ENCODE results near the gene IGFL2. TPM values are rescaled to one million over a fixed set of nuclear protein-coding genes. Genes with fewer than 3 reads are reported as not detected.

The IGFL2 gene
- polyA plus RNA-seq, 3 donors: not detected

DNA sequence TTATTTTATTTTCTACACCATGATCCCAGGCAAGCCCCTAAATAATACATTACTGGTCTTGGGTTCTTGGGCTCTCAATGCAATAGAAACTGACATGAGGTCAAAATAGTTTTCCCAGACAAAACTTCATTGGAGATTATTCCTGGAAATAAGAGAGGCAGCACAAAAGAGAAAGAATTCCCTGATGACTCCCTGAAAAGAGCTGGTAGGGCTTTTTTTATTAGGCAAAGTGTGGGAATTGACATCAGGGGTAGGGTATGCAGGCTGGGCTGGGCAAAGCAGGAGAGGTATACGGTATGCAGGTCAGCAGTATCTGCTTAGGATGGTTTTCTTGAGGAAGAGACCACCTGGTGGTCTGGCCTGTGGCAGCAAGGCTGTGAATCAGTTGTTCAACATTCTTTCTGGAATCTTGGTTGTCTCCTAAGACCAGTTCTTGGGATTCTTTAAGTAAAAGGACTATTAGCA, 14.2 kb upstream of the IGFL2 start:
- intact Hi-C loops (cut with micrococcal nuclease): no loop called here
- Histone ChIP-seq H3K27ac (ENCODE audit: low read depth in 1 of 2, low read length in 2 of 2) (no peak overlapping the region), H3K9ac (ENCODE audit: insufficient read depth, low read length, poor library complexity, severe bottlenecking) (no peak overlapping the region), H3K4me1 (ENCODE audit: control insufficient read depth in 1 of 2, insufficient read depth in 2 of 2, low read length in 2 of 2) (no peaks in the 10 kb centered on the region), H3K27me3 (ENCODE audit: control insufficient read depth in 2 of 2, insufficient read depth in 2 of 2, low read length in 2 of 2) (peaks cover 5 to 17% of the 10 kb centered on the region in 2 donors), H3K36me3 (replicated peaks in 1 of 2; ENCODE audit: control insufficient read depth in 1 of 2, insufficient read depth in 2 of 2, low read length in 2 of 2) (no peaks in the 10 kb centered on the region), H3K4me2 (replicated peaks; ENCODE audit: extremely low read depth, low read length, poor library complexity, severe bottlenecking) (no peak overlapping the region), H3K79me2 (ENCODE audit: insufficient read depth, low read length) (no peaks in the 10 kb centered on the region), H3K9me3 (replicated peaks in 1 of 2; ENCODE audit: control insufficient read depth in 1 of 2, insufficient read depth in 1 of 2, low read length in 2 of 2) (no peaks in the 10 kb centered on the region), H3K4me3 (replicated peaks in 1 of 3; ENCODE audit: low read depth in 2 of 3, low read length in 3 of 3) (no peak overlapping the region), H2AFZ (ENCODE audit: insufficient read depth, low read depth, low read length, poor library complexity, severe bottlenecking) (no peak overlapping the region), H4K20me1 (ENCODE audit: insufficient read depth, low read length) (no peaks in the 10 kb centered on the region)
- Mint-ChIP-seq H3K36me3 (no peaks in the 10 kb centered on the region), H3K27ac (no peak overlapping the region), H3K4me3 (no peak overlapping the region), H3K27me3 (ENCODE audit: low read depth in 3 of 3) (peaks cover 14 to 29% (median 18%) of the 10 kb centered on the region in 3 donors), H3K9me3 (no peaks in the 10 kb centered on the region), H3K4me1 (no peaks in the 10 kb centered on the region)
- no peak for DNase-seq
- no peak for TF ChIP-seq CTCF (IDR thresholded peaks at IDR 0.05)
- WGBS (ENCODE audit: insufficient coverage): 100% methylated on average over 1 of the region's 1 CpG

- Histone ChIP-seq H3K9ac (ENCODE audit: insufficient read depth, low read length, poor library complexity, severe bottlenecking) (no peak overlapping the region), H3K4me2 (replicated peaks; ENCODE audit: extremely low read depth, low read length, poor library complexity, severe bottlenecking) (no peak overlapping the region), H2AFZ (ENCODE audit: insufficient read depth, low read depth, low read length, poor library complexity, severe bottlenecking) (no peak overlapping the region), H3K27ac (ENCODE audit: low read depth in 1 of 2, low read length in 2 of 2) (no peak overlapping the region), H4K20me1 (ENCODE audit: insufficient read depth, low read length) (no peaks in the 10 kb centered on the region), H3K9me3 (replicated peaks in 1 of 2; ENCODE audit: control insufficient read depth in 1 of 2, insufficient read depth in 1 of 2, low read length in 2 of 2) (no peaks in the 10 kb centered on the region), H3K79me2 (ENCODE audit: insufficient read depth, low read length) (no peaks in the 10 kb centered on the region), H3K36me3 (replicated peaks in 1 of 2; ENCODE audit: control insufficient read depth in 1 of 2, insufficient read depth in 2 of 2, low read length in 2 of 2) (no peaks in the 10 kb centered on the region), H3K4me1 (ENCODE audit: control insufficient read depth in 1 of 2, insufficient read depth in 2 of 2, low read length in 2 of 2) (no peaks in the 10 kb centered on the region), H3K4me3 (replicated peaks in 1 of 3; ENCODE audit: low read depth in 2 of 3, low read length in 3 of 3) (no peak overlapping the region), H3K27me3 (ENCODE audit: control insufficient read depth in 2 of 2, insufficient read depth in 2 of 2, low read length in 2 of 2) (peaks cover 2 to 14% of the 10 kb centered on the region in 2 donors)
- H3K4me3 Mint-ChIP-seq: no peak overlapping the region
- DNase-seq: no peak
- TF ChIP-seq CTCF (IDR thresholded peaks at IDR 0.05): no peak
- no peaks in the 10 kb centered on the region for H3K4me1 Mint-ChIP-seq
- H3K27ac Mint-ChIP-seq: no peak overlapping the region
- H3K9me3 Mint-ChIP-seq: no peaks in the 10 kb centered on the region
- intact Hi-C loops (cut with micrococcal nuclease): no loop called here
- peaks cover 13 to 22% (median 17%) of the 10 kb centered on the region in 3 donors for H3K27me3 Mint-ChIP-seq (ENCODE audit: low read depth in 3 of 3)
- no peaks in the 10 kb centered on the region for H3K36me3 Mint-ChIP-seq
Measured at GRCh38 chr19:46134527-46134926, 13.5 kb upstream of the IGFL2 start.

Measured in CD14-positive monocyte (primary cell).